Adrenal gland (tissue), 12 donors: ENCODE data around the gene LAMA1. TPM values are rescaled to one million over a fixed set of nuclear protein-coding genes. Genes with fewer than 3 reads are reported as not detected.

ENCODE experiments used
- DNase-seq, 7 donors: peaks; one replicate each; pipeline ENCODE4 v3.0.0-alpha.2; 2019 to 2020
- H3K27ac ChIP-seq, 5 donors: fragments of 200-600 bp; sonication (generic) in 4 of 5; 1 replicate in 3 of 5; 2 replicates in 2 of 5; pipeline versions ENCODE4 v1.5.1 to v1.8.0; 2016 to 2020; ENCODE audit warnings: mild to moderate bottlenecking in 1 of 5
- H3K27me3 ChIP-seq: fragments of 200-600 bp; 2 replicates; pipeline ENCODE4 v1.8.0; 2021
- H3K36me3 ChIP-seq, 2 donors: fragments of 200-600 bp; replicated peaks in 1 of 2; 1 replicate in 1 of 2; 2 replicates in 1 of 2; pipeline versions ENCODE4 v1.5.1 to v1.8.0; 2018 to 2022
- H3K4me1 ChIP-seq, 2 donors: fragments of 200-600 bp; replicated peaks in 1 of 2; 1 replicate in 1 of 2; 2 replicates in 1 of 2; pipeline versions ENCODE4 v1.5.1 to v1.8.0; 2018 to 2021
- H3K4me3 ChIP-seq, 4 donors: fragments of 200-600 bp; sonication (generic) in 3 of 4; one replicate each; pipeline ENCODE4 v1.5.1; 2016 to 2018
- H3K9me3 ChIP-seq, 3 donors: fragments of 200-600 bp; sonication (generic) in 1 of 3; replicated peaks in 1 of 3; 1 replicate in 2 of 3; 2 replicates in 1 of 3; pipeline versions ENCODE4 v1.5.1 to v1.8.0; 2016 to 2021
- POLR2A ChIP-seq, 2 donors: fragments of 450-650 bp; IDR thresholded peaks; one replicate each; pipeline ENCODE4 v1.6.1; 2017; ENCODE audit warnings: antibody characterized with exemption in 2 of 2, mild to moderate bottlenecking in 2 of 2, moderate library complexity in 1 of 2
- WGBS, 4 donors: extraction: QIAGEN DNeasy Blood & Tissue Kit in 2 of 4; methylation state at CpG; one replicate each; pipeline versions ENCODE4 v1.1.5 to v1.1.7; 2013 to 2017; 5-methylcytosine and 5-hydroxymethylcytosine counted together
- intact Hi-C, 2 donors: fragments of 100-400 bp; cut with DNase I; formaldehyde crosslinking; loops; one replicate each; pipeline versions ENCODE4 v1.14.1 to v1.15.0; 2022 to 2023
- polyA plus RNA-seq, 3 donors: library from polyadenylated mRNA; stranded (reverse); fragments of 200-250 nt in 2 of 3; fragments of 350-450 nt in 1 of 3; fragmentation: Illumina TruSeq in 1 of 3; extraction: RNeasy Lipid Tissue Mini Kit (QIAGEN cat#74804) in 1 of 3; gene quantifications; one replicate each; pipeline ENCODE4 v1.2.3, GENCODE V29; 2013 to 2014
- total RNA-seq, 9 donors: library from RNA; depleted of rRNA in 4 of 9; stranded (reverse); fragments of >200 nt in 4 of 9; fragments of 120-200 nt in 1 of 9; fragmentation: NEBNext Ultra II Directional in 1 of 9; extraction: Animal tissue kit (Norgen Biotek cat#: 25700) in 1 of 9; gene quantifications; one replicate each; pipeline versions ENCODE4 v1.1.0 to v1.2.4, GENCODE V29; 2013 to 2023
- TF ChIP-seq, protein P1 (sequence below), 6 experiments: fragments of 450-650 bp in 4 of 6; fragments of 200-600 bp in 2 of 6; sonication (generic) in 1 of 6; IDR thresholded peaks; 1 replicate in 5 of 6; 2 replicates in 1 of 6; pipeline versions ENCODE4 v1.5.1 to v1.8.0; 2016 to 2021; ENCODE audit warnings: antibody characterized with exemption in 6 of 6, mild to moderate bottlenecking in 2 of 6, moderate library complexity in 1 of 6
- donor health status: healthy with polysubstance abuse.
- donor health status: Bipolar disorder and iron deficiency.
- donor health status: DM: yes; HTN: yes; CAD: no.
- donor health status: DM: no; HTN: no; CAD: no.
- donor health status: DM: no; HTN: no; CAD: no.
- donor health status: DM: yes; HTN: yes; CAD: no.

Gene LAMA1
- total and polyA plus RNA-seq, 12 donors: 0.07 to 0.55 (median 0.17) TPM

- TF ChIP-seq, protein P1, sequence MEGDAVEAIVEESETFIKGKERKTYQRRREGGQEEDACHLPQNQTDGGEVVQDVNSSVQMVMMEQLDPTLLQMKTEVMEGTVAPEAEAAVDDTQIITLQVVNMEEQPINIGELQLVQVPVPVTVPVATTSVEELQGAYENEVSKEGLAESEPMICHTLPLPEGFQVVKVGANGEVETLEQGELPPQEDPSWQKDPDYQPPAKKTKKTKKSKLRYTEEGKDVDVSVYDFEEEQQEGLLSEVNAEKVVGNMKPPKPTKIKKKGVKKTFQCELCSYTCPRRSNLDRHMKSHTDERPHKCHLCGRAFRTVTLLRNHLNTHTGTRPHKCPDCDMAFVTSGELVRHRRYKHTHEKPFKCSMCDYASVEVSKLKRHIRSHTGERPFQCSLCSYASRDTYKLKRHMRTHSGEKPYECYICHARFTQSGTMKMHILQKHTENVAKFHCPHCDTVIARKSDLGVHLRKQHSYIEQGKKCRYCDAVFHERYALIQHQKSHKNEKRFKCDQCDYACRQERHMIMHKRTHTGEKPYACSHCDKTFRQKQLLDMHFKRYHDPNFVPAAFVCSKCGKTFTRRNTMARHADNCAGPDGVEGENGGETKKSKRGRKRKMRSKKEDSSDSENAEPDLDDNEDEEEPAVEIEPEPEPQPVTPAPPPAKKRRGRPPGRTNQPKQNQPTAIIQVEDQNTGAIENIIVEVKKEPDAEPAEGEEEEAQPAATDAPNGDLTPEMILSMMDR (IDR thresholded peaks at IDR 0.05): no peak
- TF ChIP-seq POLR2A (IDR thresholded peaks at IDR 0.05): no peak
- H3K9me3 ChIP-seq: no peaks in the 10 kb centered on the region
- H3K27me3 ChIP-seq: no peaks in the 10 kb centered on the region
- intact Hi-C loops: no loop called here
- DNase-seq: no peak
- no peaks in the 10 kb centered on the region for H3K36me3 ChIP-seq
- no peak overlapping the region for H3K4me3 ChIP-seq
- H3K27ac ChIP-seq: no peak overlapping the region
- H3K4me1 ChIP-seq: no peaks in the 10 kb centered on the region
- 82 to 84% (median 82%) methylated on average over 4 of the region's 4 CpGs for WGBS, 4 donors
Observed at GRCh38 chr18:7139409-7139808, 21.8 kb upstream of the LAMA1 start.

GRCh38 chr18:7133181-7133580 lies 15.6 kb upstream of the LAMA1 start:
- Histone ChIP-seq H3K4me1 (no peaks in the 10 kb centered on the region), H3K9me3 (no peaks in the 10 kb centered on the region), H3K36me3 (no peaks in the 10 kb centered on the region), H3K27ac (no peak overlapping the region), H3K27me3 (no peaks in the 10 kb centered on the region), H3K4me3 (no peak overlapping the region)
- DNase-seq: no peak
- intact Hi-C loops: no loop called here
- no peak for TF ChIP-seq POLR2A (IDR thresholded peaks at IDR 0.05)
- TF ChIP-seq, protein P1 (IDR thresholded peaks at IDR 0.05): no peak

DNA sequence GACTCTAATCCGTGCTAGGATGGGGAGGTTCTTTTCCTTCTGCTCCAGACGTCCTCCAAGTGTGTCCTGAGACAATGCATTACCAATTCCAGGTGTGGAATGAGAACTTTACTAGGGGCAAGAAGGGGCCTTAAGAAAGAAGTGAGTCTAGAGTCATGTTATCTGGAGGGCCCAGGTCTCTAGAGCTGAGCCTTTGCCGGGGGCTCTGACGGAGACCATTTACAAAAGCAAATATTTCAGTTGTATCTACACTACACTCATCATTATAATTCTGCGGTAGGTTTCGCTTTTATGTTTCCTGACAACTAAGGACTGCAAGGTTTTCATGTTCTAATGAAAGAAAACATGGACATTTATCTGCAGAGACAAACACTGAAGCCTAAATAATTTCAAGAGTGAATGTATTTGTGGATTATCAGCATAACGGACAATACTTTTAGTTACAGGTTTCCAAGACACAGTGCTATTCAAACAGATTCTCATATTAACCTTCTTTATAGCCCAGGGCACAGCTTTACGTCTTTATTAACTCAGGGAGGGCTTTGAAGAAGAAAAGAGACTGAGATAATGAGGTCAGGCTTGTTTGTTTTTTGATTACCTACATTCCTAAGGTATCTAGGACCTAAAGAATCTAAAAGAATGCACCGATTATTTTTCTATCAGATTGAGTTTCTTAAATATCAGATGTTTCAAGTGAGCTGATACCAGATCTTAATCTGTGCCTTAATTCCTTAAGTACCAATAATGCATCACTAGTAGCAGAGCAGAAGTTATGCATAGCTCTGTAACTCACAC lies 15.0 kb upstream of the LAMA1 start:
- Histone ChIP-seq H3K4me3 (no peak overlapping the region), H3K4me1 (no peaks in the 10 kb centered on the region), H3K9me3 (no peaks in the 10 kb centered on the region), H3K27me3 (no peaks in the 10 kb centered on the region), H3K27ac (no peak overlapping the region), H3K36me3 (no peaks in the 10 kb centered on the region)
- TF ChIP-seq POLR2A (IDR thresholded peaks at IDR 0.05): no peak
- TF ChIP-seq, protein P1 (IDR thresholded peaks at IDR 0.05): no peak
- intact Hi-C loops: no loop called here
- WGBS, 4 donors: 70 to 83% (median 73%) methylated on average over 9 of the region's 9 CpGs
- DNase-seq: no peak

DNA sequence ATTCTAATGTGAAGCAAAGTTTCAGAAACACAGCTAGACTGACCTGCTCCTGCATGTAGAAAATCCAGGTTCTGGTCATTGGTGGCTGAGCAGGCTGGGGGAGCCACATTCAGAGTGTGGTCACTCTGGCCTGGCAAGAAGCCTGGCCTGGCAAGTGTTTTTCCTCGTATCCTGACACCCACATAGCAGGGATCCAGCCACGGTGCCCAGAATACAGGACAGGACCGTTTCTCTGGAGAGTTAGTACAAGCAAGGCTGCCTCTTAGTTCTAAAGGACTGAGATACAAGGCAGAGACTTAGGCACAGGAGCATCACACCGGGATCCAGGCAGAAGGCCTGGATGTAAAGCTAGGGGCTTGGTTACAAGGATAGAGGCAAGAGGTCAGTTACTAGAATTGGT lies 4.8 kb upstream of the LAMA1 start:
- intact Hi-C loops: no loop called here
- 64 to 100% (median 77%) methylated on average over 3 to 4 of the region's 4 CpGs for WGBS, 4 donors
- no peak for TF ChIP-seq POLR2A (IDR thresholded peaks at IDR 0.05)
- TF ChIP-seq, protein P1 (IDR thresholded peaks at IDR 0.05): no peak

More for the DNA sequence above, 4.8 kb upstream of the LAMA1 start:
- H3K27me3 ChIP-seq: peaks cover 15% of the 10 kb centered on the region
- H3K9me3 ChIP-seq: no peaks in the 10 kb centered on the region
- H3K4me3 ChIP-seq: no peak overlapping the region
- peaks cover 0 to 3% of the 10 kb centered on the region in 2 donors for H3K4me1 ChIP-seq
- H3K36me3 ChIP-seq: no peaks in the 10 kb centered on the region
- no peak for DNase-seq
- H3K27ac ChIP-seq: no peak overlapping the region
